ENCODE results near the gene MAGI3. TPM values are rescaled to one million over a fixed set of nuclear protein-coding genes. Genes with fewer than 3 reads are reported as not detected.

The MAGI3 gene
- total RNA-seq, 1 donor from 2014 or later = 1.0 TPM

- intact Hi-C loops (cut with micrococcal nuclease) = loop anchor here (10.0 kb wide), 1 partner anchor 442 kb away; the partner anchor contains the start of gene SLC16A1
- Mint-ChIP-seq H3K9me3 (no peaks in the 10 kb centered on the region), H3K4me3 (no peak overlapping the region), H3K27ac (no peak overlapping the region), H3K27me3 (peaks cover 40% of the 10 kb centered on the region), H3K36me3 (ENCODE audit: low read depth) (no peaks in the 10 kb centered on the region), H3K4me1 (peaks cover 3% of the 10 kb centered on the region)
- ChIA-PET CTCF (no interaction called here), POLR2A (no interaction called here)
- ATAC-seq (ENCODE audit: low read depth) = no peak
- no peak for DNase-seq
- no peak for TF ChIP-seq CTCF (IDR thresholded peaks at IDR 0.05)
Measured at GRCh38 chr1:113396585-113396984, 6.3 kb downstream of the MAGI3 start.

DNA sequence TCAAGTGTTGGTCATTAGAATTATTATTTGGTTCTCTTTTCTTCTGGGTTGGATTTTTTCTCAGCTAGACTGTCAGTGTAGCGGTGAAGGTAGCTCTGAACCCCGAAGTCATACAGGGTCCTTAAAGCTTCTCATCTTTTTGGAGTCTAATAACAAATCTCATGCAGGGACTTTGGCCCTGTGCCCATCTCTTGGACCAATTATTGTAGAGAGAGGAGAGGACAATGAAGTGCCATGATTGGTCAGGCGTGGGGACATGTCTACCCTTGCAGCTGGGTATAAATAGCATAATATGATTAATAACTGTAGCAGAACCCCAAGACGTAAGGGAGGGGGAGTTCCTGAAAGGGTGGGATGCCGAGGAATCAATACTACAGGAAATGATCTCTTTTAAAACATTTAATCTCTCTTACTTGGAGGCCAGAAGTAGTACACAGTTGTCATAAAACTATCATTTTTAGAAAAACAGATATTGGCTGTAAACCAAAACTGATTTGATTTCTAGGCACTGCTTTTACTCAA, 8.8 kb downstream of the MAGI3 start:
- POLR2A ChIA-PET = no interaction called here

DNA sequence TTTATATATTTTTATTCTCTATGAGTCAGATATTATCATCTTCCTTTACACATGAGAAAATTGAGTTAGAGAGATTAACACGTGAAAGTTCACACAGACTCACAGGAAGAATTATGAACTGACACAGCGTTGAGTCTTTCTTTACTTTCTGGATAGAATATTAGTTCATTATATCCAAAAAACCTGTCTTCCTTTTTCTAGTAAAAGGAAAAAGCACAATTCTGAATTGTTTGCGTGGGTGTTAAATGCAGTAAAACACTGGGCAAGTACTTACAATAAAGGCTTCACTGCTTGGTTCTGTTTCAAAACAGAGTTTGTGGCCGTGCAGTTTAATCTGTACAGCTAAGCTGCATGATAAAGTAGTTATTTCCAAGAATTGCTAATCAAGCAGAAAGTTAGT, 10.8 kb downstream of the MAGI3 start:
- Mint-ChIP-seq H3K4me1 (no peaks in the 10 kb centered on the region), H3K4me3 (no peak overlapping the region), H3K27me3 (peaks cover 30% of the 10 kb centered on the region), H3K27ac (no peak overlapping the region), H3K9me3 (no peaks in the 10 kb centered on the region), H3K36me3 (ENCODE audit: low read depth) (no peaks in the 10 kb centered on the region)
- TF ChIP-seq CTCF (IDR thresholded peaks at IDR 0.05) = no peak
- ATAC-seq (ENCODE audit: low read depth) (no peak), DNase-seq (no peak)
- intact Hi-C loops (cut with micrococcal nuclease) = no loop called here
- POLR2A ChIA-PET = no interaction called here
- CTCF ChIA-PET = no interaction called here

More for the DNA sequence above, 8.8 kb downstream of the MAGI3 start:
- H3K4me1 Mint-ChIP-seq = no peaks in the 10 kb centered on the region
- no peak overlapping the region for H3K4me3 Mint-ChIP-seq
- intact Hi-C loops (cut with micrococcal nuclease) = loop anchor here (10.0 kb wide), 1 partner anchor 444 kb away; the partner anchor contains the start of gene SLC16A1
- no peak for TF ChIP-seq CTCF (IDR thresholded peaks at IDR 0.05)
- no peaks in the 10 kb centered on the region for H3K9me3 Mint-ChIP-seq
- DNase-seq (no peak), ATAC-seq (ENCODE audit: low read depth) (no peak)
- CTCF ChIA-PET = no interaction called here
- no peak overlapping the region for H3K27ac Mint-ChIP-seq
- H3K27me3 Mint-ChIP-seq = peaks cover 38% of the 10 kb centered on the region
- no peaks in the 10 kb centered on the region for H3K36me3 Mint-ChIP-seq (ENCODE audit: low read depth)

DNA sequence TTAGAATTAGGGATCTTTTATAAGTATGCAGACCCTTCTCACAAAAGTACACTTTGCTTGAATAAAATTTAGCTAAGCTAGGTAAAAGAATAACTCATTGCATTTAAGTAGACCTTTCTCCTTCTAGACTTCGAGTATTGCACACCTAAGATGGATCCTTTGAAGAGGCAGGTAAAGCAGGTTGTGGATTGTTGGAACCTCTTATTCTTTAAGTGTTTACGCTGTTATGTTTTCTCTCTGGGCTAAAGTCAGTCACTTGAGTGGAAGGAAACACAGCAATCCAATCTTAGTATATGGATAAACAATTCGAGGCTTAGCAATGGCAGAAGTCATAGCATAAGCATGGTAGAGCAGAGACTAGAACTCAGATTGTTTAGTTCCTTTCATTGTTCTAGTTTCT, 11.4 kb downstream of the MAGI3 start:
- Mint-ChIP-seq H3K27me3 (peaks cover 23% of the 10 kb centered on the region), H3K4me3 (no peak overlapping the region), H3K36me3 (ENCODE audit: low read depth) (no peaks in the 10 kb centered on the region), H3K27ac (no peak overlapping the region), H3K9me3 (no peaks in the 10 kb centered on the region), H3K4me1 (no peaks in the 10 kb centered on the region)
- intact Hi-C loops (cut with micrococcal nuclease) = no loop called here
- ATAC-seq (ENCODE audit: low read depth) = no peak
- DNase-seq = no peak
- CTCF ChIA-PET = no interaction called here
- POLR2A ChIA-PET = no interaction called here
- no peak for TF ChIP-seq CTCF (IDR thresholded peaks at IDR 0.05)

DNA sequence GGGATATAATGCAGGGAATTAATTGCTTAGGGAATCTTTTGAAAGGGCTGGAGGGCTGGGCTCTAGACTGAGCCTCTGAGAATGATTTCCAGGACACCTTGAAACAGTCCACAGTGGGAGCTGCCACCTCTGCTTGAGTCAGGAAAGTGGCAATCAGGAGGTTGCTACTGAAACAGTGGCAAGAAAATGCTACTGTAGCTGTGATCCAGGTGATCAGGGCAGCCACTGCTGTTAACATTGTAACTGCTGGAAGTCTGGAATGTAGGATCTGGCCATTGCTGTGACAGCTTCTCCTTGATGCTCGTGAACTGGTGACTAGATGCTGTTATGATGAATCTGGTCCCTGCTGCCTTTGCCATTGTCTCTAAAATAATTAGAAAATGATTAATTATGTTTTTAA, 12.8 kb downstream of the MAGI3 start:
- no peak overlapping the region for H3K27ac Mint-ChIP-seq
- TF ChIP-seq CTCF (IDR thresholded peaks at IDR 0.05) = no peak
- CTCF ChIA-PET = no interaction called here

More for the DNA sequence above, 12.8 kb downstream of the MAGI3 start:
- H3K36me3 Mint-ChIP-seq (ENCODE audit: low read depth) = no peaks in the 10 kb centered on the region
- no peak for DNase-seq
- no peak overlapping the region for H3K4me3 Mint-ChIP-seq
- POLR2A ChIA-PET = no interaction called here
- intact Hi-C loops (cut with micrococcal nuclease) = no loop called here
- no peaks in the 10 kb centered on the region for H3K9me3 Mint-ChIP-seq
- peaks cover 17% of the 10 kb centered on the region for H3K27me3 Mint-ChIP-seq
- H3K4me1 Mint-ChIP-seq = no peaks in the 10 kb centered on the region
- ATAC-seq (ENCODE audit: low read depth) = no peak
